Neural cell (in vitro differentiated cells): ENCODE data around the gene MAP3K7CL. TPM values are rescaled to one million over a fixed set of nuclear protein-coding genes. Genes with fewer than 3 reads are reported as not detected.

Experiments
- H2AFZ ChIP-seq: fragments of 200-600, 300-800 bp; sonication (generic), shearing (Covaris generic); 2 replicates; pipeline ENCODE4 v1.6.0; 2014; ENCODE audit warnings: low read depth, mild to moderate bottlenecking, antibody characterized with exemption, low read length, moderate library complexity
- H3F3A ChIP-seq: fragments of 200-600 bp; shearing (Covaris generic); 2 replicates; pipeline ENCODE4 v1.6.1; 2016; ENCODE audit warnings: mild to moderate bottlenecking, moderate library complexity, mixed read lengths, antibody characterized with exemption, low read length; ENCODE audit not compliant: insufficient read depth, poor library complexity, severe bottlenecking
- H3K27ac ChIP-seq: fragments of 200-600, 300-800 bp; sonication (generic), shearing (Covaris generic); 2 replicates; pipeline ENCODE4 v1.5.1; 2014; ENCODE audit warnings: mild to moderate bottlenecking, low read length, moderate library complexity
- H3K27me3 ChIP-seq: fragments of 300-800, 200-600 bp; sonication (generic), shearing (Covaris generic); 2 replicates; pipeline ENCODE4 v1.6.0; 2014; ENCODE audit warnings: mild to moderate bottlenecking, low read depth, low read length, moderate library complexity; ENCODE audit not compliant: insufficient read depth
- H3K36me3 ChIP-seq: fragments of 300-800, 200-600 bp; sonication (generic), shearing (Covaris generic); 2 replicates; pipeline ENCODE4 v1.5.1; 2014; ENCODE audit warnings: mild to moderate bottlenecking, antibody characterized with exemption, low read length, moderate library complexity; ENCODE audit not compliant: insufficient read depth
- H3K4me2 ChIP-seq: fragments of 300-800, 200-600 bp; sonication (generic), shearing (Covaris generic); 2 replicates; pipeline ENCODE4 v1.6.0; 2014; ENCODE audit warnings: mild to moderate bottlenecking, low read length
- H3K4me3 ChIP-seq: fragments of 300-800, 200-600 bp; sonication (generic), shearing (Covaris generic); 2 replicates; pipeline ENCODE4 v1.5.1; 2014; ENCODE audit warnings: mild to moderate bottlenecking, low read length, moderate library complexity
- H3K79me2 ChIP-seq: fragments of 200-600 bp; shearing (Covaris generic); replicated peaks from 2 replicates; pipeline ENCODE4 v1.6.0; 2014; ENCODE audit warnings: mild to moderate bottlenecking, low read length, moderate library complexity; ENCODE audit not compliant: insufficient read depth
- H3K9ac ChIP-seq: fragments of 300-800, 200-600 bp; sonication (generic), shearing (Covaris generic); 2 replicates; pipeline ENCODE4 v1.6.1; 2016; ENCODE audit warnings: mild to moderate bottlenecking, low read length, mixed read lengths
- H3K9me2 ChIP-seq: fragments of 200-600 bp; shearing (Covaris generic); 2 replicates; pipeline ENCODE4 v1.6.1; 2016; ENCODE audit warnings: mild to moderate bottlenecking, low read length, mixed read lengths; ENCODE audit not compliant: insufficient read depth
- H3K9me3 ChIP-seq: fragments of 200-600, 300-800 bp; sonication (generic), shearing (Covaris generic); 2 replicates; pipeline ENCODE4 v1.6.1; 2016; ENCODE audit warnings: mild to moderate bottlenecking, mixed run types, low read length, moderate library complexity, mixed read lengths
- H4K20me1 ChIP-seq: fragments of 200-600 bp; shearing (Covaris generic); 2 replicates; pipeline ENCODE4 v1.6.1; 2016; ENCODE audit warnings: mild to moderate bottlenecking, mixed run types; ENCODE audit not compliant: insufficient read depth
- EP300 ChIP-seq: fragments of 450-650 bp; conservative IDR thresholded peaks from 2 replicates; pipeline ENCODE4 v1.6.1; 2014; ENCODE audit warnings: antibody characterized with exemption, mild to moderate bottlenecking, moderate library complexity; ENCODE audit not compliant: poor library complexity, severe bottlenecking
- EZH2 ChIP-seq: fragments of 200-600, 300-800 bp; shearing (Covaris generic), sonication (generic); IDR thresholded peaks from 2 replicates; pipeline ENCODE4 v1.6.1; 2014; ENCODE audit warnings: antibody characterized with exemption, low read length, borderline replicate concordance, mild to moderate bottlenecking; ENCODE audit not compliant: insufficient read depth, poor library complexity, severe bottlenecking
- MXI1 ChIP-seq: fragments of 450-650 bp; conservative IDR thresholded peaks from 2 replicates; pipeline ENCODE4 v1.6.1; 2014; ENCODE audit warnings: antibody characterized with exemption, mild to moderate bottlenecking; ENCODE audit not compliant: poor library complexity, severe bottlenecking
- POLR2AphosphoS5 ChIP-seq: IDR thresholded peaks from 2 replicates; pipeline ENCODE4 v1.6.1; 2012
- RAD21 ChIP-seq: fragments of 450-650 bp; conservative IDR thresholded peaks from 2 replicates; pipeline ENCODE4 v1.6.1; 2014; ENCODE audit warnings: antibody characterized with exemption, mild to moderate bottlenecking, moderate library complexity
- SMC3 ChIP-seq: fragments of 450-650 bp; conservative IDR thresholded peaks from 2 replicates; pipeline ENCODE4 v1.6.1; 2014; ENCODE audit warnings: antibody characterized with exemption, mild to moderate bottlenecking, moderate library complexity; ENCODE audit not compliant: poor library complexity
- TAF1 ChIP-seq: IDR thresholded peaks from 2 replicates; pipeline ENCODE4 v1.6.1; 2012; ENCODE audit warnings: low read depth
- polyA plus RNA-seq: library from polyadenylated mRNA; depleted of rRNA; stranded (reverse); fragments of >200 nt; gene quantifications from 2 replicates; pipeline ENCODE4 v1.2.3, GENCODE V29; 2014
- TF ChIP-seq, protein P1 (sequence below): fragments of 450-650 bp; IDR thresholded peaks from 2 replicates; pipeline ENCODE4 v1.5.1; 2014; ENCODE audit warnings: antibody characterized with exemption, mild to moderate bottlenecking, moderate library complexity; ENCODE audit not compliant: poor library complexity, severe bottlenecking
- TF ChIP-seq, protein P2 (sequence below): IDR thresholded peaks from 2 replicates; pipeline ENCODE4 v1.6.1; 2012; ENCODE audit warnings: borderline replicate concordance

The MAP3K7CL gene
- polyA plus RNA-seq, 1 donor from 2014 or later, result not detected

DNA sequence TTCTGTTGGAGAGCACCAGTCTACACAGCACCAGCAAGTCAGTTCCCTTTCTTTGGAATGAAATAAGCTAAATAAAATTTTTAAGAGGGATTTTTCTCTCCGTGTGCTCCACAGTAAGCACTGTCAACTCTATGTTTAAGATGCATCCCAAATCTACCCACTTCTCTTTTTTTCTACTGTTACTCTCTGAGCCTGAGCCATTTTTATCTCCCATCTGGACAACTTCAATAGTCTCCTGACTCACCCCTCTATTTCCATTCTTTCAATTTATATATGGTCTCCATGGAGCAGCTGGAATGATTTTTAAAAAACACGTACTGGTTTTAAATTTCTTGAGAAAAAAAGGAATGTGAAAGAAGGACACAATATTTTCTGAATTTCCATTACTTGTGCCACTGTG, 32.3 kb upstream of the MAP3K7CL start:
- Histone ChIP-seq H3K27ac (no peak overlapping the region), H3K9ac (no peak overlapping the region), H3K27me3 (no peaks in the 10 kb centered on the region), H3K9me2 (no peaks in the 10 kb centered on the region), H3F3A (no peaks in the 10 kb centered on the region), H3K9me3 (no peaks in the 10 kb centered on the region), H3K4me3 (no peak overlapping the region), H3K36me3 (no peaks in the 10 kb centered on the region), H3K79me2 (no peaks in the 10 kb centered on the region), H4K20me1 (no peaks in the 10 kb centered on the region), H2AFZ (no peak overlapping the region), H3K4me2 (no peak overlapping the region)
- no peak for TF ChIP-seq TAF1
- no peak for TF ChIP-seq EP300
- TF ChIP-seq, protein P1, sequence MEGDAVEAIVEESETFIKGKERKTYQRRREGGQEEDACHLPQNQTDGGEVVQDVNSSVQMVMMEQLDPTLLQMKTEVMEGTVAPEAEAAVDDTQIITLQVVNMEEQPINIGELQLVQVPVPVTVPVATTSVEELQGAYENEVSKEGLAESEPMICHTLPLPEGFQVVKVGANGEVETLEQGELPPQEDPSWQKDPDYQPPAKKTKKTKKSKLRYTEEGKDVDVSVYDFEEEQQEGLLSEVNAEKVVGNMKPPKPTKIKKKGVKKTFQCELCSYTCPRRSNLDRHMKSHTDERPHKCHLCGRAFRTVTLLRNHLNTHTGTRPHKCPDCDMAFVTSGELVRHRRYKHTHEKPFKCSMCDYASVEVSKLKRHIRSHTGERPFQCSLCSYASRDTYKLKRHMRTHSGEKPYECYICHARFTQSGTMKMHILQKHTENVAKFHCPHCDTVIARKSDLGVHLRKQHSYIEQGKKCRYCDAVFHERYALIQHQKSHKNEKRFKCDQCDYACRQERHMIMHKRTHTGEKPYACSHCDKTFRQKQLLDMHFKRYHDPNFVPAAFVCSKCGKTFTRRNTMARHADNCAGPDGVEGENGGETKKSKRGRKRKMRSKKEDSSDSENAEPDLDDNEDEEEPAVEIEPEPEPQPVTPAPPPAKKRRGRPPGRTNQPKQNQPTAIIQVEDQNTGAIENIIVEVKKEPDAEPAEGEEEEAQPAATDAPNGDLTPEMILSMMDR, result no peak
- TF ChIP-seq EZH2, result no peak
- TF ChIP-seq, protein P2, sequence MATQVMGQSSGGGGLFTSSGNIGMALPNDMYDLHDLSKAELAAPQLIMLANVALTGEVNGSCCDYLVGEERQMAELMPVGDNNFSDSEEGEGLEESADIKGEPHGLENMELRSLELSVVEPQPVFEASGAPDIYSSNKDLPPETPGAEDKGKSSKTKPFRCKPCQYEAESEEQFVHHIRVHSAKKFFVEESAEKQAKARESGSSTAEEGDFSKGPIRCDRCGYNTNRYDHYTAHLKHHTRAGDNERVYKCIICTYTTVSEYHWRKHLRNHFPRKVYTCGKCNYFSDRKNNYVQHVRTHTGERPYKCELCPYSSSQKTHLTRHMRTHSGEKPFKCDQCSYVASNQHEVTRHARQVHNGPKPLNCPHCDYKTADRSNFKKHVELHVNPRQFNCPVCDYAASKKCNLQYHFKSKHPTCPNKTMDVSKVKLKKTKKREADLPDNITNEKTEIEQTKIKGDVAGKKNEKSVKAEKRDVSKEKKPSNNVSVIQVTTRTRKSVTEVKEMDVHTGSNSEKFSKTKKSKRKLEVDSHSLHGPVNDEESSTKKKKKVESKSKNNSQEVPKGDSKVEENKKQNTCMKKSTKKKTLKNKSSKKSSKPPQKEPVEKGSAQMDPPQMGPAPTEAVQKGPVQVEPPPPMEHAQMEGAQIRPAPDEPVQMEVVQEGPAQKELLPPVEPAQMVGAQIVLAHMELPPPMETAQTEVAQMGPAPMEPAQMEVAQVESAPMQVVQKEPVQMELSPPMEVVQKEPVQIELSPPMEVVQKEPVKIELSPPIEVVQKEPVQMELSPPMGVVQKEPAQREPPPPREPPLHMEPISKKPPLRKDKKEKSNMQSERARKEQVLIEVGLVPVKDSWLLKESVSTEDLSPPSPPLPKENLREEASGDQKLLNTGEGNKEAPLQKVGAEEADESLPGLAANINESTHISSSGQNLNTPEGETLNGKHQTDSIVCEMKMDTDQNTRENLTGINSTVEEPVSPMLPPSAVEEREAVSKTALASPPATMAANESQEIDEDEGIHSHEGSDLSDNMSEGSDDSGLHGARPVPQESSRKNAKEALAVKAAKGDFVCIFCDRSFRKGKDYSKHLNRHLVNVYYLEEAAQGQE, result no peak
- TF ChIP-seq SMC3, result no peak
- no peak for TF ChIP-seq RAD21
- no peak for TF ChIP-seq MXI1
- TF ChIP-seq POLR2AphosphoS5, result no peak

DNA sequence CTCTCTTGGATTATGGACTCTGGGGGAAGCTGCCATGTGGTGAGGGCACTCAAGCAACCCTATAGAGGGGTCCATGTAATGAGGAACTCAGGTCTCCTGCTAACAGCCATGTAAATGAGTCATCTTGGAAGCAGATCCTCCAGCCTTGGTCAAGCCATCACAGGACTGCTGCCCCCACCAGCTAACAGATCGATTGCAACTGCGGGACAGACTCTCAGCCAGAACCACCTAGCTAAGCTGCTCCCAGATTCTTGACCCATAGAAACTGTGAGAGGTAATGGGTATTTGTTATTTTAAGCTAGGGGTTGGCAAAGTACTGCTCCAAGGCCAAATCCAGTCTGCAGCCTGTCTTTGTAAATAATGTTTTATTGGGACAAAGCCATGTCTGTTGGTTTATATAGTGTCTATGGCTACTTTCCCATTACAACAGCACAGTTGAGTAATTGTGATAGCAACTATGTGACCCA, 27.6 kb upstream of the MAP3K7CL start:
- Histone ChIP-seq H3K36me3 (no peaks in the 10 kb centered on the region), H3F3A (no peaks in the 10 kb centered on the region), H3K9me2 (no peaks in the 10 kb centered on the region), H3K4me2 (no peak overlapping the region), H3K9ac (no peak overlapping the region), H3K9me3 (no peaks in the 10 kb centered on the region), H3K79me2 (no peaks in the 10 kb centered on the region), H4K20me1 (no peaks in the 10 kb centered on the region), H2AFZ (no peak overlapping the region), H3K27ac (no peak overlapping the region), H3K4me3 (no peak overlapping the region), H3K27me3 (no peaks in the 10 kb centered on the region)
- no peak for TF ChIP-seq POLR2AphosphoS5
- no peak for TF ChIP-seq TAF1
- no peak for TF ChIP-seq EZH2
- no peak for TF ChIP-seq EP300
- TF ChIP-seq, protein P1, result no peak
